GM12874 (cell line): ENCODE results near the gene FGF6.

Experiments used
- CTCF ChIP-seq: IDR thresholded peaks from 2 replicates; pipeline ENCODE4 v1.5.1; 2011; ENCODE audit warnings: low read depth, mild to moderate bottlenecking, control low read depth, low read length, moderate library complexity; ENCODE audit not compliant: insufficient read depth

Gene FGF6

DNA sequence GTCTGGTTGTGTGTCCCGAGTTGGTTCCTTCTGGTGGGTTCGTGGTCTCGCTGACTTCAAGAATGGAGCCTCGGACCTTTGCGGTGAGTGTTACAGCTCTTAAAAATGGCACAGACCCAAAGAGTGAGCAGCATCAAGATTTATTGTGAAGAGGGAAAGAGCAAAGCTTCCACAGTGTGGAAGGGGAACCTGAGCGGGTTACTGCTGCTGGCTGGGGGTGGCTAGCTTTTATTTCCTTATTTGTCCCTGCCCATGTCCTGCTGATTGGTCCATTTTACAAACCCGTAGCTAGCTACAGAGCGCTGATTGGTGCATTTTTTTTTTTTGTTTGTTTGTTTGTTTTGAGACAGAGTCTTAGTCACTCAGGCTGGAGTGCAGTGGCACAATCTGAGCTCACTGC is 29.3 kb downstream of the FGF6 start:
- TF ChIP-seq CTCF = no peak

DNA sequence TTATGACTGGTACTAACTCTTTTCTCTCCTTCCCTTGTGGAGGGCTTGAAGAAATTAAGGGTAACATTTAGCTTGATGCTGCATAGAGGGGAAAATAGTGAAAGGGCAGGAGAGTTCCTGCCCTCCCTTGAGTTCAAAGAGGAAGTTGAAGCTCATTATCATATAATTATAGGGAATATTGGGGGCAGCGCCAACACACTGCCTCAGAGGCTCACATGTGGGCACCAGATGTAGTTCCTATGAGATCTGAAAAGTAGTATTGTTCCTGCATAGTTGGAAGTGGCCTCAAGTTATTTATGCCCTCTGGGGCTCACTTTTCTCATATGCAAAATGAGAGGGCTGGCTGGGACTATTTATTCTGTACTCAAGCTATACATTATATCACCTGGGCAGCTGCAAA is 33.1 kb downstream of the FGF6 start:
- TF ChIP-seq CTCF = no peak

- TF ChIP-seq CTCF = no peak
Measured at GRCh38 chr12:4412056-4412455, 33.6 kb downstream of the FGF6 start.

GRCh38 chr12:4407136-4407535 is 38.5 kb downstream of the FGF6 start:
- TF ChIP-seq CTCF = no peak

DNA sequence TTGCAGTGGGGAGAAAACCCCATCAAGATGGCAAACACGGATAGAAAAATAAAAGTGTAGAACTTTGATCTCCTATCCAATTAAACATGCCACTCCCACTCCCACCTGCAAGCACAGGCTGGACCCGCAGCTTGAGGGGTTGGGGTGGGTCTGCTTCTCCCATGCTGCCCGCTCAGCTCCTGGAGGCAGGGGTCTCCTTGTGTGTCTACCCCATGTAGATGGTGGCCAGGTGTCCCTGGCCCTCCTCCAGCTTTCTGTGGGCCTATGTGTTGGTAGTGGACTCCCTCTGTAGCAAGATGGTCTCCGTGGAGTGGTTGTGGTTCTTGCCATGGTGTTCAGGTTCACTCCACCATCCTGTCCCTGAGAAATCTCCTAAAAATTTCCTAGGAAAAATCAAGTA is 42.6 kb downstream of the FGF6 start:
- no peak for TF ChIP-seq CTCF

DNA sequence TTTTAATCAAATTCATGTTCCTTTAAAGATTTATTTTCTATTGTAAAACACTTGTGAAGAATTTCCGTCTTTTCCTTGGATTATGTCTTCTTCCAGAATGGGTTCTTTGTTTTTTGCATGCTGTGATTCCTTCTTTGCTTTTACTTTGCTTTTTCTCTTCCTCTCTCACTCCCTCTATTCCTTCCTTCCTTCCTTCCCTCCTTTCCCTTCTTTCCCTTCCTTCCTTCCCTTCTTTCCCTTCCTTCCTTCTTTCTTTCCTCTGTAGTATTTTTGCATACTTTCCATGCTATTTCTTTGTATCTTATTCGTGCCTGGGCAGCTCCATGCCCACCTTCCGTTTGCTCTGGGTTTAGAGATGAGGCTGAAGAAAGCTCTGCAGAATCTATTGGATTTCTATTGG is 44.5 kb downstream of the FGF6 start:
- no peak for TF ChIP-seq CTCF

- TF ChIP-seq CTCF = no peak
Measured at GRCh38 chr12:4395818-4396217, 49.8 kb downstream of the FGF6 start.

DNA sequence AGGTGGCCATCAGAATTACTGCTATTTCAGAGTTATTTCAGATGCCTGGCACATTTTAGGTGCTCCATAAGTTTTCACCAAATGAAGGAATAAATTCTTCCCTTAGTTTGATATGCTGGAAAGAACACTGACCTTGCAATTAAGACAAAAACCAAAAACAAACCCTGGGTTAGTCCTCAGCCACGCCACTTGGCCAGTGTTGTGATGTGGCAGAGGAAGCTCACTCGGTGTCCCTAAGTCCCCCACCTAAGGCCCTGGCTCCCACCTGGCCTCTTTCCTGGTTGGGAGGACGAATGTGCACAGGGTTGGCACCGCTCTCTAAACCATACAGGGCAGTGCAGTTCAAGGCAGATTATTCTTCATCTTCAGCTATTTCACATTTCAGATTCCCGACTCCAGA is 52.4 kb downstream of the FGF6 start:
- no peak for TF ChIP-seq CTCF
